Measurements from ENCODE around the gene SET. TPM values are rescaled to one million over a fixed set of nuclear protein-coding genes. Genes with fewer than 3 reads are reported as not detected.

SET gene
- total and polyA plus RNA-seq, 2 of the 13 experiments (the other 11 are each of a cell fraction or from before 2014, with no cell fraction given), result 94.2 to 611 TPM

GRCh38 chr9:128723866-128724743 lies 35.1 kb downstream of the SET start, which contains the start of gene ZDHHC12 (continued):
- no peak for TF ChIP-seq BCL3 (CRISPR knock-in tag; IDR thresholded peaks at IDR 0.05)
- no peak for TF ChIP-seq NONO (IDR thresholded peaks at IDR 0.05)
- TF ChIP-seq NONO (CRISPR knock-in tag; conservative IDR thresholded peaks at IDR 0.05), result peak; percentile 52; the same call in 1 of the 2 replicates
- TF ChIP-seq LBX2 (CRISPR knock-in tag; IDR thresholded peaks at IDR 0.05; ENCODE audit: borderline replicate concordance), result no peak
- TF ChIP-seq SNAPC4 (CRISPR knock-in tag; IDR thresholded peaks at IDR 0.05), result peak; percentile 24
- no peak for TF ChIP-seq TBX3 (IDR thresholded peaks at IDR 0.05; ENCODE audit: borderline replicate concordance)
- TF ChIP-seq ZNF333 (CRISPR knock-in tag; IDR thresholded peaks at IDR 0.05; ENCODE audit: borderline replicate concordance), result no peak
- TF ChIP-seq ZNF326 (CRISPR knock-in tag; IDR thresholded peaks at IDR 0.05; ENCODE audit: borderline replicate concordance), result no peak
- TF ChIP-seq ZNF615 (CRISPR knock-in tag; IDR thresholded peaks at IDR 0.05; ENCODE audit: borderline replicate concordance), result no peak
- TF ChIP-seq HNRNPLL (IDR thresholded peaks at IDR 0.05; ENCODE audit: low read depth, low read length, poor library complexity, severe bottlenecking), result peak; percentile 70
- TF ChIP-seq ZNF468 (CRISPR knock-in tag; IDR thresholded peaks at IDR 0.05), result no peak
- TF ChIP-seq KLF11 (CRISPR knock-in tag; IDR thresholded peaks at IDR 0.05), result no peak
- TF ChIP-seq ZNF777 (CRISPR knock-in tag; IDR thresholded peaks at IDR 0.05), result peak; percentile 57; the same call in 1 of the 2 replicates
- TF ChIP-seq PBX3 (CRISPR knock-in tag; IDR thresholded peaks at IDR 0.05; ENCODE audit: borderline replicate concordance), result no peak
- no peak for TF ChIP-seq ZXDC (CRISPR knock-in tag; IDR thresholded peaks at IDR 0.05)
- TF ChIP-seq SCMH1 (CRISPR knock-in tag; IDR thresholded peaks at IDR 0.05; ENCODE audit: borderline replicate concordance), result no peak
- peak; percentile 77 for TF ChIP-seq POLR2AphosphoS5 (IDR thresholded peaks at IDR 0.05; ENCODE audit: low read depth, low read length)
- peak; percentile 54; the same call in 1 of the 2 replicates for TF ChIP-seq THAP11 (CRISPR knock-in tag; IDR thresholded peaks at IDR 0.05)
